Skeletal muscle satellite cell (primary cell): ENCODE data around the gene CT55. TPM values are rescaled to one million over a fixed set of nuclear protein-coding genes. Genes with fewer than 3 reads are reported as not detected.
"Not testable (repeated sequence)": the region's sequence is repeated elsewhere in the genome, so short reads cannot be mapped to it uniquely, and the experiment has no call there.

Source experiments
- H3K27me3 ChIP-seq: 2 replicates; pipeline ENCODE4 v1.7.0; 2013; ENCODE audit warnings: low read length; ENCODE audit not compliant: control insufficient read depth, insufficient read depth
- H3K36me3 ChIP-seq: 2 replicates; pipeline ENCODE4 v1.7.0; 2013; ENCODE audit warnings: mild to moderate bottlenecking, control low read depth, low read length; ENCODE audit not compliant: insufficient read depth
- H3K4me1 ChIP-seq: 2 replicates; pipeline ENCODE4 v1.7.0; 2013; ENCODE audit warnings: low read length; ENCODE audit not compliant: control insufficient read depth, insufficient read depth
- H3K4me2 ChIP-seq: 2 replicates; pipeline ENCODE4 v1.7.0; 2013; ENCODE audit warnings: mild to moderate bottlenecking, low read length
- H3K4me3 ChIP-seq: 2 replicates; pipeline ENCODE4 v1.7.0; 2013; ENCODE audit warnings: low read length
- H3K9ac ChIP-seq: 2 replicates; pipeline ENCODE4 v1.7.0; 2013; ENCODE audit warnings: mild to moderate bottlenecking, low read depth, low read length, moderate library complexity
- H3K9me3 ChIP-seq: replicated peaks from 2 replicates; pipeline ENCODE4 v1.7.0; 2013; ENCODE audit warnings: mild to moderate bottlenecking, control low read depth, low read length
- total RNA-seq: library from RNA; depleted of rRNA; stranded (reverse); fragments of >200 nt; gene quantifications from 2 replicates; pipeline ENCODE4 v1.2.3, GENCODE V29; 2012; rRNA removed

Gene CT55, protein sequence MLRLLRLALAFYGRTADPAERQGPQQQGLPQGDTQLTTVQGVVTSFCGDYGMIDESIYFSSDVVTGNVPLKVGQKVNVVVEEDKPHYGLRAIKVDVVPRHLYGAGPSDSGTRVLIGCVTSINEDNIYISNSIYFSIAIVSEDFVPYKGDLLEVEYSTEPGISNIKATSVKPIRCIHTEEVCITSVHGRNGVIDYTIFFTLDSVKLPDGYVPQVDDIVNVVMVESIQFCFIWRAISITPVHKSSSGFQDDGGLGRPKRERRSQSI
- total RNA-seq: not detected in 2 replicates

GRCh38 chrX:135170877-135171519 is at the start of gene CT55:
CT55 (minus strand) TSS chrX:135171398; CDS start chrX:135171171, 227 bp downstream.
- peaks cover 2% of the 10 kb centered on the region for H3K27me3 ChIP-seq
- no peaks in the 10 kb centered on the region for H3K9me3 ChIP-seq
- no peak within 1 kb of the TSS for H3K4me3 ChIP-seq
- H3K4me2 ChIP-seq: no peak within 1 kb of the TSS
- H3K36me3 ChIP-seq: no peaks in the 10 kb centered on the region
- no peaks in the 10 kb centered on the region for H3K4me1 ChIP-seq
- no peak within 1 kb of the TSS for H3K9ac ChIP-seq

DNA sequence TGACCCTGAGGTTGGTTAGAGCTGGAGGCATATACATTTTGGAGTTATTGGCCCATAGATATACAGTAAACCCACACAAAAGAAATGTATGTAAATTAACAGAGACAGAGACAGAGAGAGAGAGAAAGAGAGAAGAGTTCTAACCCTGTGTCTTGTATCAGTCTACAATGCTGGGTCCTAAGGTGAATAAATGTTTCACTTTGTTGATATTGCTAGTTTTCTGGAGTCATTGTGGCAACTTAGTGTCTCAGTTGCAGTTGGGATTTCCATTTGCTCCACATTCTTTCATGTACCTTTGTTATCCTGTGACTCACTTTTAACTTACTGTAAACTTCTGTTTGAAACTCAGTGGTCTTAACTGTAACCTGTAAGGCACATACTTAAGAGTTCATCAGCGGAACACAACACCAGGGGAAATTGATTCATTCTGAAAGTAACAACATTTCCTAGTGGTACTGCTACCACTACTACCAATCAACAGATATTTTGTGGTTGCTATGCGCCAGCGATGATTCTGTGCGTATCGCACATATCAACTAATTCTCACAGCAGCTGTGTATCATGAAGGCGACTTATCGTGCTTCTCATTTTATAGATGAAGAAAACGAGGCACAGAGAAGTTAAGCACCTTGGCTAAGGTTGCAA is 42.1 kb upstream of the CT55 start:
- H3K9ac ChIP-seq: no peak overlapping the region
- H3K36me3 ChIP-seq: no peaks in the 10 kb centered on the region
- H3K4me1 ChIP-seq: no peaks in the 10 kb centered on the region
- no peak overlapping the region for H3K4me3 ChIP-seq
- no peak overlapping the region for H3K4me2 ChIP-seq
- no peaks in the 10 kb centered on the region for H3K9me3 ChIP-seq
- peaks cover 13% of the 10 kb centered on the region for H3K27me3 ChIP-seq

- H3K9ac ChIP-seq, H3K4me2 ChIP-seq, H3K36me3 ChIP-seq, H3K9me3 ChIP-seq, H3K4me3 ChIP-seq, H3K4me1 ChIP-seq: not testable (repeated sequence)
- peaks cover 20% of the 10 kb centered on the region for H3K27me3 ChIP-seq
These were observed 35.2 kb upstream of the CT55 start for GRCh38 chrX:135206427-135206826.

DNA sequence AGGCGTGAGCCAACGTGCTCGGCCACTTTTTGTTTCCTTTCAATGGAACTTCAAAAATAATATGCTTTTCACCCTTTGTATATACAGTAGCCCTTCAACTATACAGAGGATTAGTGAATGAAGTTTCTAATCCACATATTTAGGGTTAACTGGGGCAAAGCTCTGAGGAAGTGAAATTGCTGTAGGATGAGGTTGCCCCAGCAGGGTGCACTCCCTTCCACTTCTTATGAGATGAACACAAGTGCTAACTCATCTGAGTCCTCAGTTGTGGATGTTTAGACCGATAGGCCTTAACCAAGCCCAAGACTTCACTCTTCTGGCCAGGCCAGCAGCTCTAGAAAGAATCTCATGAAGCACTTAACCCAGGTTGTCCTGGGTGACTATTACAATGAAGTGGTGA is 29.1 kb upstream of the CT55 start:
- no peak overlapping the region for H3K9ac ChIP-seq
- peaks cover 15% of the 10 kb centered on the region for H3K27me3 ChIP-seq
- H3K4me1 ChIP-seq: no peaks in the 10 kb centered on the region
- H3K9me3 ChIP-seq: no peaks in the 10 kb centered on the region
- H3K4me3 ChIP-seq: no peak overlapping the region
- no peak overlapping the region for H3K4me2 ChIP-seq
- no peaks in the 10 kb centered on the region for H3K36me3 ChIP-seq

GRCh38 chrX:135194684-135195083 is 23.5 kb upstream of the CT55 start:
- Histone ChIP-seq H3K4me3 (no peak overlapping the region), H3K4me2 (no peak overlapping the region), H3K36me3 (no peaks in the 10 kb centered on the region), H3K27me3 (peaks cover 6% of the 10 kb centered on the region), H3K4me1 (no peaks in the 10 kb centered on the region), H3K9ac (no peak overlapping the region), H3K9me3 (no peaks in the 10 kb centered on the region)

DNA sequence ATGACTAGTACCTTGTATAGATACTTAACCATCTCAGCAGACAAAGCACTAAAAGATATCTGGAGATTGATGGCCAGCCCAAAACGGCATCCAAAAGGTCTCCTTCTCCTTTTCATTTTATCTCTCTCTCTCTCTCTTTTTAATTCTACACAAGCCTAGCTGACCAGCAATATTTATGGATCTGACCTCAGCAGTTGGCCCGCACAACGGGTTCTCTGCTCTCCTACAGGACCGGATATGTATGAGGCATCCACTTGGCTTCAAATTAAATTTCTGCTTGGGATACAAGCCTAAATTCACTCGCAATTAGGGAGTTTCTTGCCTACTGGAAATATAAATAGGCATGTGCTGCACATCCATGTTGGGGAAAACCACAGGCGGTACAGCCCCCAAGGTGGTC is 22.5 kb upstream of the CT55 start:
- Histone ChIP-seq H3K9ac (no peak overlapping the region), H3K9me3 (no peaks in the 10 kb centered on the region), H3K27me3 (peaks cover 6% of the 10 kb centered on the region), H3K4me2 (no peak overlapping the region), H3K4me3 (no peak overlapping the region), H3K4me1 (no peaks in the 10 kb centered on the region), H3K36me3 (no peaks in the 10 kb centered on the region)

- no peak overlapping the region for H3K4me3 ChIP-seq
- no peaks in the 10 kb centered on the region for H3K36me3 ChIP-seq
- no peaks in the 10 kb centered on the region for H3K4me1 ChIP-seq
- no peak overlapping the region for H3K4me2 ChIP-seq
- H3K9me3 ChIP-seq: no peaks in the 10 kb centered on the region
- H3K9ac ChIP-seq: no peak overlapping the region
- peaks cover 5% of the 10 kb centered on the region for H3K27me3 ChIP-seq
These were observed 20.6 kb upstream of the CT55 start for GRCh38 chrX:135191838-135192237.

DNA sequence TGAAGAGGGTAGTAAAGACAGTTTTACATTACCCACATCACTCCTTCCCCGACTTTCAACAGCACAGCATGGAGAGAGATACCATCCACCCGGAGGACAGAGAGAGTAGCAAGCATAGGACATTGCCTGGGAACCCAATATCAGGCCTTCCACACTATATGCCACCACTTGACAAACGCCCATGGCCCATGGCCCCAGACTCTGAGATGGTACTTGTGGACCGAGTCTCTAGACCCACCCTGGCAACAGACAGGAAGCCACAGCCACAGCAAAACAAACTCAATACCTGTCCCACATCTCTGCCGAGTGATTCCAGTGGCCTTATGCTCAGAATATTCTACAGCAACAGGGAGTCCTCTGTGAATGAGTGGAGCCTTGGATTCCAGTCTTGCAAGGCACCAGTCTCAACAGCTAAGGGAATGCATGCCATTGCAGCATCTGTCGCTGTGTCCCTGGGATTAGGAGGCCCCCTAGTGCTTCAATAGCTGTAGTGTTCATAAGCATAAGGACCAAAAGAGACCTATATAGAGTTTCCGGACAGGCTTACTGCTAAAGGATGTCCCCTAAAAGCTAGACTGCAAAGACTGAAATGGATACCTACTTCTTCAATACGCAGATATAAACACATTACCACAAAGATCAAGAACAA is 14.7 kb upstream of the CT55 start:
- no peaks in the 10 kb centered on the region for H3K9me3 ChIP-seq
- H3K27me3 ChIP-seq: peaks cover 13% of the 10 kb centered on the region

GRCh38 chrX:135178636-135179035 is 7.4 kb upstream of the CT55 start:
- Histone ChIP-seq H3K4me3 (no peak overlapping the region), H3K4me1 (no peaks in the 10 kb centered on the region), H3K9ac (no peak overlapping the region), H3K27me3 (peaks cover 5% of the 10 kb centered on the region), H3K36me3 (no peaks in the 10 kb centered on the region), H3K4me2 (no peak overlapping the region), H3K9me3 (no peaks in the 10 kb centered on the region)

More for the DNA sequence above, 14.7 kb upstream of the CT55 start:
- H3K4me1 ChIP-seq: no peaks in the 10 kb centered on the region
- no peak overlapping the region for H3K4me2 ChIP-seq
- H3K36me3 ChIP-seq: no peaks in the 10 kb centered on the region
- H3K9ac ChIP-seq: no peak overlapping the region
- H3K4me3 ChIP-seq: no peak overlapping the region

GRCh38 chrX:135170468-135170867 is 730 bp downstream of the CT55 start:
- no peaks in the 10 kb centered on the region for H3K4me1 ChIP-seq
- H3K36me3 ChIP-seq: no peaks in the 10 kb centered on the region
- H3K9ac ChIP-seq: no peak overlapping the region
- no peak overlapping the region for H3K4me2 ChIP-seq
- H3K9me3 ChIP-seq: no peaks in the 10 kb centered on the region
- no peaks in the 10 kb centered on the region for H3K27me3 ChIP-seq
- H3K4me3 ChIP-seq: no peak overlapping the region

- not testable (repeated sequence) for H3K36me3 ChIP-seq, H3K4me3 ChIP-seq, H3K27me3 ChIP-seq, H3K9ac ChIP-seq, H3K4me2 ChIP-seq, H3K4me1 ChIP-seq, H3K9me3 ChIP-seq
These were observed 1.7 kb downstream of the CT55 start for GRCh38 chrX:135169534-135169933.
